RCC 7860 (cell line): Measurements from ENCODE around the gene ZNF532.
"Not testable (repeated sequence)": the region's sequence is repeated elsewhere in the genome, so short reads cannot be mapped to it uniquely, and the experiment has no call there.

Experiments
- DNase-seq: peaks from one replicate; pipeline ENCODE4 v3.0.0-alpha.2; 2015; ENCODE audit warnings: low spot score
- FAIRE-seq: peaks from 2 replicates; lab custom pipeline; 2012; peaks lifted over from hg19 to GRCh38; lab: Jason Lieb, UNC

ZNF532 gene

DNA sequence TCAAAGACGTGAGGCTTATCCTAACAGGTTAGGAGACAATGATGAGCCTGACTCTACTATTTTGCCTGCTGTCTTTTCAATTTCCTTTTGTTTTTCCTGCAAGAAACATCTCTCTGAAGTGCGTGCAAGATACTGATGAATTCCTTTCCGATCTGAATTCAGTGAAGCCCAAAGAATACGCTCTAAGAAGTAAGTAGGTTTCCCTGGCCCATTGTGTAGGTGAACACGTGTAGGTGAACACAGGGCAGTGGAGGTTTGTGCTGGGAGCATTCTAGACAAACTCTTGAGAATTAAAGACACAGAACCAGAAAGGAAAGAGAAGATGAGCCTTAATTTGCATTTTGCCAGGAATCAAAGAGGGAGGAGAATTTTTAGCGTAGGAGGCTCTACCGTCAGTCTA is 132.0 kb downstream of the ZNF532 start:
- DNase-seq (no peak), FAIRE-seq (no peak)

DNA sequence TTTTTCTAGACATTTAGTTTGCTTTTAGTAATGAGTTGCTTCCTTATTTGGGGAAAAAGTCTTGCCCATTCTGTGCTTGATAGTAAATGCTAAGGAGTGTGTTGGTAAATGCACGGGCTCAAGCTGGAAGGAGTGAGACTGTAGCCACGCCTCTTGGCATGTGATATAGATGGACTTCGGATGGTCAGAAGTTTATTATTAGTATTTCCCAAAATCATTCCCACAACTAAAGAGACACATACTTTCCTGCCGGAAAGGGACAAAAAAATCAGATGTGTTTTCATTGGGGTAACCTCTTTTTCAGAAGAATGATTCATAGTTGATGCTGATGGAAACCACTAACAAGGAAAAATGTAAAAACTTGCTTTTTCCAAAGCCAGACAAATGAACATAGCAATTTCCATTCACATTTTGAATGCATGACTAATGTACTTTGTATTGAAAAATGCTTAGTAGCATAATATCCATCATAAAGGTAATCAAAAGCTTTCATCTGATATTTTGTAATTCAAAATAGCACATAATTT is 133.2 kb downstream of the ZNF532 start:
- FAIRE-seq, result no peak
- DNase-seq, result peak; percentile 22

DNA sequence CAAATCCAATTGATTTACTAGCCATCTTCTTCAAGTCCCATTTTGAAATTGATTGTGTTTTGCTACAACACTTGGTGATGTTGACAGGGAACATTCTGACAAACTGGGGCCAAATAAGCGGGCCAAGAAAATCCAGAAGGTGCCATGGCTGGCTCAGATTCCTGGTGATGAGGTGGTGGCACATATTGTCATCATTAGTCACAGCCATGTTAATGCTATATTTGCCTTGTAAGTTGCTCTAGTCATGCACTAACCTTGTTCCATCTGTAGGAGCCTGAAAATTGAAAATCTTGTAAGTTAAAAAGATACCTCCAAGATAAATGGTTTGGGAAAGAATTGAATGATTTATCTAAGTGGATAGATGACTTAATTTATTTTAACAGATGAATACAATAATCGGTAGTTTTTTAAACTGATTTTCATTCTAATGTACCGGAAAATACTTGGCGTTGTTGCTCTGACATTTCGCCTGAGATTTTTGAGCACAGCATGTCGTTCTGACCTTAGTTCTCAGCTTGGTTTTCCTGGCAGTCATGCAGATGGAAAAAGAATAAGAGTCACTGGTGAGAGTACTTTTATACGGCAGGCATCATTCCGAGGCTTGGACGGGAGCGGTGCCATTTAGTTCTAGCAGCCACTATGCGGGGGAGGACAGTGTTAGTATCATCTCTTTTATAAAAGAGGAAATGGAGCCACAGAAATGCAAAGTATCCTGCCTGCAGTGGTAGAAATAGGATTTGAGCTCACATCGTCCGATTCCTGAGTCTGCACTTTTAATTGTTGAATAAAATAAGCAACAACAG is 133.9 kb downstream of the ZNF532 start:
- peak; percentile 85 for FAIRE-seq
- peak; percentile 79 for DNase-seq

DNA sequence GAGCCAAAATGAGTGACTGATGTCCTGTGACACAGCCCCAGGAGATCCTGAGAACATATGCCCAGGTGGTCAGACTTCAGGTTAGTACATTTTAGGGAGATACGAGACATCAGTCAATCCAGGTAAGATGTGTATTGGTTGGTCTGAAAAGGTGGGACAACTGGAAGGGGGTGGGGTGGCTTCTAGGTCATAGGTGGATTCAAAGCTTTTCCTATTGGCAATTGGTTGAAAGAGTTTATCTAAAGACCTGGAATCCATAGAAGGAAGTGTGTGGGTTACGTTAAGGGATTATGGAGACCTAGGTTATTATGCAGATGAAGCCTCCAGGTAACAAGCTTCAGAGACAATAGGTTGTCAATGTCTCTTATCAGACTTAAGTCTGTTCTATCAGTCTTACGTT is 136.5 kb downstream of the ZNF532 start:
- DNase-seq (no peak), FAIRE-seq (no peak)

DNA sequence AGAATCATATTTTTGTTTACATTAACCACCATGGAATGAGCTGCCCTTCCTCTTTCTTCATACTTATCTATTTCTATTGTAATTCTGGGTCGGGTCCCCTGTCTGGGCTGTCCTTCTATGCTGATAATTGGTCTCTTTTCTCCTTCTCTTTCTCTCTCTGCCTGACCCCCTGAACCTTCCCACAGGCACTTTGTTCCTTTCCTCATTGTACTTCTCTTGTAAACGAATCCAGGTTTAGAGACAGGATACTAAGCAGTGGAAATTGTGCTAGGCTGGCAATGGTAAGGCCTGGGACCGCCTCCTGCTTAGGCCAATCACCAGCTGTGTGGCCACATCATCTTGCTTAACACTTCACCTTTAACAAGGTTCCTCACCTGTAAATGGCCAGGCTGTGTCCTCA is 137.0 kb downstream of the ZNF532 start:
- FAIRE-seq (no peak), DNase-seq (no peak)

DNA sequence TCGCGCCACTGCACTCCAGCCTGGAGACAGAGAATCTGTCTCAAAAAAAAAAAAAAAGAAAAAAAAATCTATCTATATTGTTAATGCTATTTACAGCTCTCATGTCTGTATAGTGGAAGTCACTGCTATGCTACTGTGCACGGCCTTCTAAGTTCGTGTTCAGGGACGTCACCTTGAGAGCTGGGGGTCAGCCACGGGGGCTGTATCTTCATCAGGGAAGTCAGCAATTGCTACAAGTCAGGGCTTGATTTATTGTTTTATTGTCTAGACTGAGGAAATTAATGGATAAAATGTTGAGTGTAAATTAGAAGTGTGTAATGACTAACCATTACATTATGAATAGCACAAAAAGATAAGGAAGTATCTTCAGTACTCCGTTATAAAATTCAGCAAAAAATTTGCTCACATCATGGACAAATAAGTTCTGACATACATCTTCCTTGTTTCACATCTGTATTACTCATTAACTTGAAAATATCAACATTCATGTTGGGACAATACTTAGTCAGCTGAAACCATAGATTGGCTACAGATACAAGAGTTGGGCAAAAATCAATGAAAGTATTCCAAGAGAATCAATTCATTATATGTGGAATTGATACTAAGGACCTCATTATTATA is 138.4 kb downstream of the ZNF532 start:
- FAIRE-seq (no peak), DNase-seq (no peak)

DNA sequence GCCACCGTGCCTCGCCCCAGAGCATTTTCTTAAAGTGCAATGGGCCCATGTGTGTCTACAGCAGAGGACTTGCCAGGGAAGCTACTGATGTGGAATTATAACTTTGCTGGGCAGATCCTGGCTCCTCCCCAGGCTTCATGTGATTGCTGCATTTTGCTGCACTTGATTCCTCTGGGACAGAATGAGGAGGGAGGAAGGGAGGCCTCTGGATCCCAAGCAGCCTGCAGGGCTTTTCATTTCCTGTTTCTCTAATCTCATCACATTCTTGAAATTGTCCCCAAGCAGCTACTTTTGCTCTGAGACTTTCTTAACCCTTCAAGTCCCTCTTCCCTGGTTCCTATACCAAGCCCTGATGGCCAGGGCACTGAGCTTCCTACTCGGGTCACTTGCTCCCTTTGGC is 140.6 kb downstream of the ZNF532 start:
- FAIRE-seq (no peak), DNase-seq (no peak)

DNA sequence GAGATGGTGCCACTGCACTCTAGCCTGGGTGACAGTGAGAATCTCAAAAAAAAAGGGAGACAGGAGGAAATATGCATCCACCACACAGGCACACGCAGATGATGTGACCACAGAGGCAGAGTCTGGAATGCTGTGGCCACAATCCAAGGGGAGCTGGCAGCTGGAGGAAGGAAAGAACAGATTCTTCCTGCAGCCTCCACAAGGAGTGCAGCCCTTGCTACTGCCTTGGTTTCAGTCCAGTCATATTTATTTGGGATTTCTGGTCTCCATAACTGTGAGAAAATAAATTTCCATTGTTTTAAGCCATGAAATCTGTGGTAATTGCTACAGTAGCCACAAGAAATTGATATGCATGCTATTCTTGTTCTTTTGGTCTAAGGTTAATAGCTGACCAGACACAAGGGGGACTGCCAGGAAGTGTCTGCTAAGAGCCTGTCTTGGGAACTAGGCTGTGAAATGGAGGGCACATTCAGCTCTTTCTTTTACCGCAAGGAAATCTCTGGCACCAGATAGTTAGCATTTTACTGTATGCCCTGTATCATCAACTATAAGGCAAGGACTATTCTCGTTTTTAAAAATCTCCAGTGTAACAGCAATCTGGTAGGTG is 141.9 kb downstream of the ZNF532 start:
- FAIRE-seq, result no peak
- DNase-seq, result no peak

DNA sequence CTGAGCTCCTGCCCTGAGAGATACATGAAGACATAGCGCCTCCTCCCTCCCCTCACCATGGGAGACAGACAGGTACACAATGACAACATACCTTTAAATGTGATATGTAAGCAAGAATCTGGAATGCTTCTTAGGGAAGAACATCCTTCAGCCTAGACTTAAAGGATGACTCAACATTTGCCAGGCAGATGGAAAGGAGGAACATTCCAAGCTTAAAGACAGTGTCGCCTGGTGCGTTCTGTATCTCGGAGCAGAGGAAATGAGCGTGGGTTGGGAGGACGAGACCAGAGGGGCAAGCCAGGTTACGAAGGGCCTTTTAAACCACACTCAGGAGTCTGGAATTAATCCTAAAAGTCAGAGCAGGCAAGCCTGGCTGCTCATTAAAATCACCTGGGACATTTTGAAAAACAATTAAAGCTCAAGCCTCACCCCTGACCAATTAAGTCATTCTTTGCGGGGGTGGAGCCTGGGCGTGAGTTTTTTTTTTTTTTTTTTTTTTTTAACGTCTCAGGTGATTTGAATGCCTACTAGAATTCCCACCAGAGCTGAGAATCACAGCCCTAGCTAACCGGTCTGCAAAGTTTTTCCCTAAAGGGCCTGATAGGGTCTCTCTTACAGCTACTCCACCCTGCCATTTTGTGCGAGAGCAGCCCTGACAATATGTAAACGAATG is 143.8 kb downstream of the ZNF532 start:
- DNase-seq (peak; percentile 92), FAIRE-seq (peak; percentile 77)

DNA sequence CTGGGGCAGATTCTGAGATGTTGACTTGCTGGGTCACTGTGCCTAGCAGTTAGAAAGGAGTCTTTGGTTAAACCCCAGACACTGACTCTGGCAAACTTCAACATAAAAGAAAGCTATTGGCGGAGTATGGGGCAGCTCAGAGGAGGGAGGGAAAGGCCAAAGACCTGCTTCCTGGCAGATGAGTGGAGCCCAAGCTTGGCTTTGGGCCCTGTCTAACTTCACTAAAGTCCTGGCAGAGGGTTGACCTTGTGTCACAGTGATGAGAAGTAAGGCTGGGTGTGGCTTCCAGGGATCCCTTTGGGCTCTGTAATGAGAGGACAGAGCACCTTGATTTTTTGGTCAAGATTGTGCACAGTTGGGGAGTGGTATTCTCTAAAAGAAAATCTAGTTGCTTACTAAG is 145.2 kb downstream of the ZNF532 start:
- no peak for FAIRE-seq

DNA sequence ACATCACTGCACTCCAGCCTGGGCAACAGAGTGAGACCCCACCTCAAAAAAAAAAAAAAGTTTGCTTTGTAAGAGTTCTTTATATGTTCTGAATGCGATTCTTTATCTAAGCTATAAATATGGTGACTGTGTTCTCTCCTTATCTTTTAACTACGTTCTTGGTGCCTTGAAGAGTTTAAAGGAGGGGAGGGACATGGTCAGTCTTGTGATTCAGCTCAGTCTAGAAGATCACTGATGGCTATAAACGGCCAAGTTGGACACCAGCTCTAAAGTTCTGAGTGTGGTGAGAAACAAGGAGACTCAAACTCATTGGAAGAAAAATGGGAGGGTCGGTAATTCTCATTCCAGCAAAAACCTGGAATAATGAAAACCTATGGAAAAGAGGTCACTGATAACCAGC is 146.6 kb downstream of the ZNF532 start:
- no peak for FAIRE-seq
- DNase-seq, result no peak

More for the DNA sequence above, 145.2 kb downstream of the ZNF532 start:
- DNase-seq, result no peak

DNA sequence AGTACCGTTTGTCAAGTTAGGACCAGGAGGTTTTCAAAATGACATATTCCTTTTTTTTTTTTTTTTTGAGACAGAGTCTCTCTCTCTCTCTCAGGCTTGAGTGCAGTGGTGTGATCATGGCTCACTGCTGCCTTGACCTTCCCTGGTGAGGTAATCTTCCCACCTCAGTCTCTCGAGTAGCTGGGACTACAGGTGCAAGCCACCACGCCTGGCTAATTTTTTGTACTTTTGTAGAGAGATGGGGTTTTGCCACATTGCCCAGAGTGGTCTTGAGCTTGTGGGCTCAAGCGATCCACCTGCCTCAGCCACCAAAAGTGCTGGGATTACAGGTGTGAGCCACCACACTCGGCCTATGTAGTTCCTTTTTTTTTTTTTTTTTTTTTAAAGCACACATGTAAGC is 147.1 kb downstream of the ZNF532 start:
- DNase-seq (no peak), FAIRE-seq (no peak)

DNA sequence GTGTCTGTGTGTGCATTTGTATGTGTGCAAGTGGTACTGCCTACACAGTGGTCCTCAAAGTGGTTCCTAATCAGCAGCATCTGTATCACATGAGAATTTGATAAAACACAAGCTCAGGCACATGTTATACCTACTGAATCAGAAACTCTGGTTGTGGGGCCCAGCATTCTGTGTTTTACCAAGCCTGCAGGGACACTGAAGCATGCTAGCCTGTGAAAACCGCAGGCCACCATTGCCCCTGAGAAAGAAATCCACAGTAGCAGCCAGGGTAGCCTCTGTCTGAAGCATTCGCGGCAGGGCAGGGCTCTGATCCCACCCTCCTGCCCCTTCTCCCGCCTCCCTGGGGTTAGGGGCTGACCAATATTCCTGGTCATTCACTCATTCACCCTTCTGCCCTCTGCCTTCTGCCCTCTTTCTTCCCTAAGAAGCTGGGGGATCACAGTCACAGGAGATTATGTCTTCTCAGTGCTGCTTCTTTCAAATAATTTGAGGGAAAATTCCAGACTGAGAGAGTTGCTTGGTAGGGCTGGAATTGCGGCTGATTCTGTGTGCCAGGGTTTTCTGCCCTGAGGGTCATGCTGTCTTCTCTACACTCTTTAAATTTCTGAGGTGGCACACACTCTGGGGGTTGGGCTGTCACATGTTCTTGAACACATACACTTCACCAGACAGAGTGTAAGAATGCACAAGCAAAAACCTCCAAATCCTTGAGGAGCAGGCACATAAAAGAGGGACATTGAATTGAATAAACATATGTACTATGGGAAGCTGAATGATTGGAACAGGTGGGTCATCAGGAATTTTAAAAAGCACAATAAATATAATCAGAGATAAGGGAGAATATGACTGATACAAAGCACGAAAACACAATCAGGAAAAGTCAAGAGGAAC is 148.4 kb downstream of the ZNF532 start:
- FAIRE-seq, result no peak

DNA sequence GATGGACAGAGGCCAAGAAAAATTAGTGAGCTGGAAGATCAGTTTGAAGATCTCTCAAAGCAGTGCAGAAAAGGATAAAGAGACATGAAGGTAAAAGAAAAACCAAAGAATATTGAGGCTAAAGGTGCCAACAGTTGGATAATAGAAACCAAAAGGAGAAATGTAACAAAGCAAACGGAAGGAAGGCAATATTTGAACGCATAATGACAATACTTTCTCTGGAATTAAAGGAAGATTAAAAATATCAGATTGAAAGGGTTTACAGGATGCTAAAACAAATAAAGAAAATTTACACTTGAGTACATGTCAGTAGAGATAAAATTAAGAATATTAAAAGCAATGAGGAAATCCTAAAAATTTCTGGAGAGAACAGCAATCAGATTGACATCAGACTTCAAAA is 149.1 kb downstream of the ZNF532 start:
- FAIRE-seq, result no peak
- no peak for DNase-seq

More for the DNA sequence above, 148.4 kb downstream of the ZNF532 start:
- no peak for DNase-seq

DNA sequence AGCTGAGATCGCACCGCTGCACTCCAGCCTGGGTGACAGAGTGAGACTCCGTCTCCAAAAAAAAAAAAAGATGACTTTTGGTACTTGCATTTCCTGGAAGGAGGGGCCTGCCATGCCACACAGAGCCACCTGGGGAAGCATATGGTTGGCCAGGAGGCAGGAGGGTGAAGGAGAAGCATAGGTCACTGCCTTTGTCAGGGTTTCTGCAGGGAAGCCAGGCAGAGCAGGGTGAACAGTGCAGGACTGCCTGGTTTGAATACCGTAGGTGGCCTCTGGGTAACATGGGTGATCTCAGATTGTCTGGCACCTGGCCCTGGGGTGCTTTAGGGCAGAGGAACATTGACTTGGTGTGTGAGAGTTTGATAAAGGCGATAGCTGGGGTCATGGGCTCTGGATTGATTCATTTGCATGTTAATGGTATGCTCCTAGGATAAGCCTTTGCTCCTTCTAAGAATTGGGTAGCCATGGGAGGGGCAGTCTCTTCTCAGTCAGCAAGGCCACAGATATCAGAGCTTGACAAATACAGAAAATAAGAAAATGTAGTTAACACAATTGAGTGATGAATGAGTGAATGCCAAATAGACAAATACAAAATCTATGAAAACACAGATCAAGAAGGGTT is 151.0 kb downstream of the ZNF532 start:
- FAIRE-seq (no peak), DNase-seq (no peak)

DNA sequence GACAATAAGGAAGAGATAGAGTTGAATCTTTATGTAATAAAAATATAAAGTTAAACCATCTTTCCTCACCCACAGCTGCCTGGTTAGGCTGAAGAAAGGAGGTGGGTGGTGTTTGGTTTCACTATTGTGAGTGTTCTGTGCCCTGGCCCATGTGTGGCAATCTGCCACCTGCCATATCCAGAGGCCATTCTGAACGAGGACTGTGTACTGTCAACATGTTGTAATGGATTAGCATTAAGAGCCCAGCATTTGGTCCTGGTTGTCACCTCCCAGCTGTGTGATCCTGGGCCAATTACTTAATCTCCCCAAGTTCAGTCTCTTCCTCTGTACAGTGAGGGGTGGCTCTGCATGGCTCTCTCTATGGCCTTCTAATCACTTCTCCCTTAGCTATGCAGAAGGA is 156.8 kb downstream of the ZNF532 start:
- no peak for DNase-seq
- no peak for FAIRE-seq

DNA sequence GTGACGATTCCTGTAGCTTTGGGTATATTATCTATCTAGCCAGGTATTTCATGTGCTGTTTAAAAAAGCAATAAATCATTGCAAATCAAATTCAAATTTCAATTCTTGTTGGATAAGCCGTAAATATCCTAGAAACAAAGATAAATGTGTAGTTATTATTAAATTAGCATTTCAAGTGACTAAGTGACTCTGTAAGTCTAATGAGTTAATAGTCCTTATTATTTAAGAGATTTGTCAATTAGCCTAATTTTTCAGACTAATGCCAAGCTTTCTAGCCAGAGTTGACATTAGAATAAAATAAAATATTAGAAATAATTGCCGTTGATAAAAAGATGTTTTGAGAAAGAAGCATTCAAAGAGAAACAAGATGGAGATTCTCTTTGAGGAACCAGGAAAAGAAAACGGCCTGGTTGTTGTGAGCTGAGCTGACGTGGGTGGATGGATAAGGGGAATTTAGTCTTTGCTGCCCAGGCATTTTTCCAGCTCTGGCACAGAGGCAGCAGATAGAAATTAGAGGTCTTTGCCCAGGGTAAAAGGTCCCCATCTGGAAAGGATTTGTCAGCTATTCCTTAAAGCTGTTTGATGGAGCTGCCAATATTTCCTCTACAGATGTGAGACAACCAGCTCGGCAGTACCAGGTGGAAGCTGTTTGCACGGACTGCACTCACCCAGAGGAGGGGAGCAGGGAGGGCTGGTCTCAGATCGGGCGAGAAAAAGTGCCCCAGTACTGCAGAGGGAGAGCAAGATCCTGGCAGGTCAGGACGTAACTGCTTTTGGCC is 157.7 kb downstream of the ZNF532 start:
- DNase-seq (no peak), FAIRE-seq (no peak)

DNA sequence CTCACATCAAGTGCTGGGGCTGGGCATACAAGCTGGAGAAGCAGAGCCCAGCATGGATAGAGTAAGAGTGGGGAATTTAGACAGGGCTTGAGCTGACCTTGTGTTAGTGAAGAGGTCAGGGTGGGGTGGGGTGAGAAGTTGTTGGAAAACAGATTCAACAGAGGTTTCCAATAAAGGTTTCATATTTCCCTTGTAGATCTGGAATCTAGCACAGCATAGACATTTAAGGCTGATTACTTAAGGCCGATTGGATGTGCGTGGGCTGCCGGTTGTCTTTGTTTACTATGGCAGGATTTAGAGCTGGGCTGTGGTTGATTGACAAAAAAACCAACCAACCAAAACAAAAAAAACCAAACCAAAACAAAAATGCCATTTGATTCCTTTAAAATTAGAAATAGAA is 160.2 kb downstream of the ZNF532 start:
- FAIRE-seq (no peak), DNase-seq (no peak)

DNA sequence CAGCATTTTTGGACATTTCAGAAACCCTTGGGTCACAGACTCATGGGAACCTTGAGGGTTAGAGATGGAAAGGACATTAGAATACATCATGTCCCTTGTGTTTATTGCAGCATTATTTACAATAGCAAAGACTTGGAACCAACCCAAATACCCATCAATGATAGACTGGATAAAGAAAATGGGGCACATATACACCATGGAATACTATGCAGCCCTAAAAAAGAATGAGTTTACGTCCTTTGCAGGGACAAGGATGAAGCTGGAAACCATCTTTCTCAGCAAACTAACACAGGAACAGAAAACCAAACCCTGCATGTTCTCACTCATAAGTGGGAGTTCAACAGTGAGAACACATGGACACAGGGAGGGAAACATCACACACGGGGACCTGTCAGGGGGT is 160.9 kb downstream of the ZNF532 start:
- DNase-seq, FAIRE-seq: not testable (repeated sequence)
